ENCODE measurements around the gene TGFBR2.

- TF ChIP-seq POLR2AphosphoS5 (IDR thresholded peaks at IDR 0.05; ENCODE audit: low read depth, low read length), result no peak
- TF ChIP-seq REST (IDR thresholded peaks at IDR 0.05; ENCODE audit: insufficient read depth in 1 of 2, low read depth in 2 of 2, low read length in 2 of 2), result no peak
- TF ChIP-seq TAF1 (IDR thresholded peaks at IDR 0.05; ENCODE audit: borderline replicate concordance, insufficient read depth, low read length), result no peak
- TF ChIP-seq SIN3A (IDR thresholded peaks at IDR 0.05; ENCODE audit: borderline replicate concordance, insufficient read depth, low read length), result no peak
- TF ChIP-seq FOXP2 (optimal IDR thresholded peaks at IDR 0.05; ENCODE audit: borderline replicate concordance, extremely low read depth, extremely low read length, insufficient read depth), result no peak
Measured at GRCh38 chr3:30617653-30618052, 11.3 kb downstream of the TGFBR2 start.

Measured in PFSK-1 (cell line).